Nephron progenitor cell (in vitro differentiated cells): ENCODE results near the gene EIF4E2.

ENCODE experiments used
- DNase-seq: peaks from one replicate; pipeline ENCODE4 v3.0.0; 2021
- H3K27ac Mint-ChIP-seq: 2 replicates; pipeline ENCODE4 v1.8.0; 2021; ENCODE audit warnings: mild to moderate bottlenecking, moderate library complexity, mixed read lengths
- H3K27me3 Mint-ChIP-seq: 2 replicates; pipeline ENCODE4 v1.8.0; 2021; ENCODE audit warnings: mild to moderate bottlenecking, low read depth, mixed read lengths; ENCODE audit not compliant: poor library complexity
- H3K36me3 Mint-ChIP-seq: 2 replicates; pipeline ENCODE4 v1.8.0; 2021; ENCODE audit warnings: low read depth, mixed read lengths
- H3K4me1 Mint-ChIP-seq: 2 replicates; pipeline ENCODE4 v1.8.0; 2021; ENCODE audit warnings: mixed read lengths
- H3K4me3 Mint-ChIP-seq: 2 replicates; pipeline ENCODE4 v1.8.0; 2021; ENCODE audit warnings: mild to moderate bottlenecking, moderate library complexity, mixed read lengths
- H3K9me3 Mint-ChIP-seq: 2 replicates; pipeline ENCODE4 v1.8.0; 2021; ENCODE audit warnings: mild to moderate bottlenecking, moderate library complexity, mixed read lengths
- TF ChIP-seq, protein P1 (sequence below): fragments of 200-600 bp; sonication (generic); IDR thresholded peaks from 2 replicates; pipeline ENCODE4 v1.5.0; 2021; ENCODE audit warnings: antibody characterized with exemption

Gene EIF4E2

DNA sequence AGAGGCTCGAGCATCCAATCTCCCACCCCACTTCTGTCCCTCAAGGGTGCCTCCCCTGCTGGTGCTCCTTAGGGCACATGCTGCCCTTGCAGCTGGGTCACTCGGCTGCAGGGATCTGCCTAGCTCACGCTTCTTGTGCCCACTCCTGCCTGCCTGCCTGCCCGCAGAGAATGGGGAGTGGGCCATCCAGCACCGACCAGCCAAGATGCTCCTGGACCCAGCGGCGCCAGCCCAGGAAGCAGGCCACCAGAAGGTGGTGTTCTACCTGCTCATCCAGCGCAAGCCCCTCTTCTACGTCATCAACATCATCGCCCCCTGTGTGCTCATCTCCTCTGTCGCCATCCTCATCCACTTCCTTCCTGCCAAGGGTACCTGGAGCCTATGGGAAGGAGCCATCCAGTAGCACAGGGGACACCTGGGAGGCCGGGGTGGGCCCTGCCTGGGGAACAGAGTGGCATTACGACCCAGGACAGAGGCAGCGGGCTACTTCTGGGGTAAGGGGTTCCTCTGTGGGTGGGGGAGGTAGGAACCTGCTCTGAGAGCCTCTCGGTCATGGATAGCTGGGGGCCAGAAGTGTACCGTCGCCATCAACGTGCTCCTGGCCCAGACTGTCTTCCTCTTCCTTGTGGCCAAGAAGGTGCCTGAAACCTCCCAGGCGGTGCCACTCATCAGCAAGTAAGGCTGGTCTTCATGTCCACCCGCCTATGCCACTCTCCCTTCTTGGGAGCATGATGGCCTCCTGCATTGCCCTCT is 7.6 kb upstream of the EIF4E2 start:
- TF ChIP-seq, protein P1, sequence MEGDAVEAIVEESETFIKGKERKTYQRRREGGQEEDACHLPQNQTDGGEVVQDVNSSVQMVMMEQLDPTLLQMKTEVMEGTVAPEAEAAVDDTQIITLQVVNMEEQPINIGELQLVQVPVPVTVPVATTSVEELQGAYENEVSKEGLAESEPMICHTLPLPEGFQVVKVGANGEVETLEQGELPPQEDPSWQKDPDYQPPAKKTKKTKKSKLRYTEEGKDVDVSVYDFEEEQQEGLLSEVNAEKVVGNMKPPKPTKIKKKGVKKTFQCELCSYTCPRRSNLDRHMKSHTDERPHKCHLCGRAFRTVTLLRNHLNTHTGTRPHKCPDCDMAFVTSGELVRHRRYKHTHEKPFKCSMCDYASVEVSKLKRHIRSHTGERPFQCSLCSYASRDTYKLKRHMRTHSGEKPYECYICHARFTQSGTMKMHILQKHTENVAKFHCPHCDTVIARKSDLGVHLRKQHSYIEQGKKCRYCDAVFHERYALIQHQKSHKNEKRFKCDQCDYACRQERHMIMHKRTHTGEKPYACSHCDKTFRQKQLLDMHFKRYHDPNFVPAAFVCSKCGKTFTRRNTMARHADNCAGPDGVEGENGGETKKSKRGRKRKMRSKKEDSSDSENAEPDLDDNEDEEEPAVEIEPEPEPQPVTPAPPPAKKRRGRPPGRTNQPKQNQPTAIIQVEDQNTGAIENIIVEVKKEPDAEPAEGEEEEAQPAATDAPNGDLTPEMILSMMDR = no peak
- Mint-ChIP-seq H3K27me3 (no peaks in the 10 kb centered on the region), H3K36me3 (peaks cover 40% of the 10 kb centered on the region), H3K9me3 (peaks cover 16% of the 10 kb centered on the region), H3K27ac (no peak overlapping the region), H3K4me3 (no peak overlapping the region), H3K4me1 (peaks cover 47% of the 10 kb centered on the region)
- DNase-seq = no peak

DNA sequence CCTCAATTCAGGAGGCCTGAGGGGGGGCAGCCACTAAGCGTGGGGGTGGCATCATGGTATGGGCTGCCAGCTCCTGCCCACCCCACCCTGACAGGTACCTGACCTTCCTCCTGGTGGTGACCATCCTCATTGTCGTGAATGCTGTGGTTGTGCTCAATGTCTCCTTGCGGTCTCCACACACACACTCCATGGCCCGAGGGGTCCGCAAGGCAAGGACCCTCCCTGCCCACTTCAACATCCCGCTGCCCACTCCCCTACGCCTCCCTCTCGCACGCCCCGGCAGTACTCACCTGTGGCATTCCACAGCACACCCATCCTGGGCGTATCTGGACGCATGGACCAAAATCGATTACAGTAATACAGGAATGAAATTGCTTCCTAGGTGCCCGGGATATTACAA is 7.0 kb upstream of the EIF4E2 start:
- Mint-ChIP-seq H3K27me3 (no peaks in the 10 kb centered on the region), H3K27ac (no peak overlapping the region), H3K9me3 (peaks cover 22% of the 10 kb centered on the region), H3K36me3 (peaks cover 46% of the 10 kb centered on the region), H3K4me3 (no peak overlapping the region), H3K4me1 (peaks cover 41% of the 10 kb centered on the region)
- TF ChIP-seq, protein P1 = no peak
- DNase-seq = no peak

DNA sequence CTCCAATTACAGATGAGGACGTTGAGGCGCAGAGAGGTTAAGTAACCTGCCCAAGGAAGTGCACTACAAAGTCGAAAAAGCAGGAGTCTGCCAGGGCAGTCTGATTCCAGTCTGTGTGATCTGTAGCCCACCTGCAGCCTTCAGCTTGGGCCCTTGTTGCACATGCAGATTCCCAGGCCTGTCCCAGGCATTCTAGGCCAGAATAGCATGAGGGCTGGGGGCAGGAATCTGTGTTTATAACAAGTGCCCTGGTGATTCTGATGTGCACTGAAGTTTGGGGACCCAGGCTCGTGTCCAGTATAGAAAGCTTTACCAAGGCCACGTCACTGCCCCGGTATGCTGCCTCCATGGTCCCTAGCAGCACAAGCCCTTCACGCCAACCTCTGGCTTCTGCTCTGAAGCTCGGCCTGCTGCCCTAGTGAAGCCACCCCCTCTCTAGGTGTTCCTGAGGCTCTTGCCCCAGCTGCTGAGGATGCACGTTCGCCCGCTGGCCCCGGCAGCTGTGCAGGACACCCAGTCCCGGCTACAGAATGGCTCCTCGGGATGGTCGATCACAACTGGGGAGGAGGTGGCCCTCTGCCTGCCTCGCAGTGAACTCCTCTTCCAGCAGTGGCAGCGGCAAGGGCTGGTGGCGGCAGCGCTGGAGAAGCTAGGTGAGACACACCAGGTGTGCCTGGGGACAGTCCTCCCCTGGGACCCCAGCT is 6.4 kb upstream of the EIF4E2 start:
- H3K27ac Mint-ChIP-seq = peak overlapping the region; percentile 64
- peaks cover 35% of the 10 kb centered on the region for H3K4me1 Mint-ChIP-seq
- no peak overlapping the region for H3K4me3 Mint-ChIP-seq
- TF ChIP-seq, protein P1 = no peak
- H3K9me3 Mint-ChIP-seq = peaks cover 27% of the 10 kb centered on the region
- H3K36me3 Mint-ChIP-seq = peaks cover 52% of the 10 kb centered on the region
- DNase-seq = no peak
- no peaks in the 10 kb centered on the region for H3K27me3 Mint-ChIP-seq

DNA sequence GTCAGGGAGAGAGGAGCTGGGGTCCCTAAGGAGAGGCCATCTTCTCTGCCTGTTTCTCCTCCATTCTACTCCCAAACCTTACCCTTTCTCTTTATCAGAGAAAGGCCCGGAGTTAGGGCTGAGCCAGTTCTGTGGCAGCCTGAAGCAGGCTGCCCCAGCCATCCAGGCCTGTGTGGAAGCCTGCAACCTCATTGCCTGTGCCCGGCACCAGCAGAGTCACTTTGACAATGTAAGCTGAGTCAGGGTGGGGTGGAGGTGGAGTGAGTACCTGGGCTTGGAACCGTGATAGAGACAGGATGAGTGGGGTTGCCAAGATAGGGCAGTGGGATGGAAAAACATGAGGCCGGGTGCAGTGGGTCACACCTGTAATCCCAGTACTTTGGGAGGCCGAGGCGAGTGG is 5.8 kb upstream of the EIF4E2 start:
- Mint-ChIP-seq H3K36me3 (peaks cover 58% of the 10 kb centered on the region), H3K4me1 (peaks cover 33% of the 10 kb centered on the region), H3K27me3 (no peaks in the 10 kb centered on the region), H3K27ac (peak overlapping the region; percentile 80), H3K9me3 (peaks cover 33% of the 10 kb centered on the region), H3K4me3 (no peak overlapping the region)
- TF ChIP-seq, protein P1 = no peak
- no peak for DNase-seq

DNA sequence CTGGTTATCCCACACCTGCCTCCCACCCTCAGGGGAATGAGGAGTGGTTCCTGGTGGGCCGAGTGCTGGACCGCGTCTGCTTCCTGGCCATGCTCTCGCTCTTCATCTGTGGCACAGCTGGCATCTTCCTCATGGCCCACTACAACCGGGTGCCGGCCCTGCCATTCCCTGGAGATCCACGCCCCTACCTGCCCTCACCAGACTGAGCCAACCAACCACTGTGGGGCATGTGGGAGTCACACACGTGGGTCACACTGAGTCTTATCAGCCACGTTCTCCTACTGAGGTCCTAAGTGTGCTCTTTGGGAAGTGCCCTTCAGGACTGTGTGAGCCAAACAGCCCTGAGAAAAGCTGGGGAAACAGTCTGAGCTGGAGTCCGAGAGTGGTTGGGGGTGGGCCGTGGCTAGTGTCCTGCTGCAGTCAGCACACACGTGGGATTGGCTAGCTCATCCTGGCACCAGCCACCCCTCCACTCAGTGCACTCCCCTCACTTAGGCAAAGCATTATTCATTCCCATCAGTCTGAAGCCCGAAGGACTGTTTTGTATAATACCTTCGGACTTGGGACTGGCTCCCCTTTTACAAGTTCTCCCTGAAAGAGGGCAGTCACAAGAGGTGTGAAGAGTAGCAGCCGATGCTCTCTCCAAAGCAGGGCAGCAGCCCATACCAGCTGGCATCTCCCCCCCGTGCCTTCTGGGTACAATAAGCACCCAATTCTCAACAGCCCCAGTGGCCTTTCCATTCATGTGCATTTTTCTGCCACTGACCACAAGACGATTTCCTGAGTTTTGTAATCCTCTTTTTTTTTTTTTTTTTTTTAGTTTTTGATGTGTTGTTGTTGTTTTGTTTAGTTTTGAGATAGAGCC is 4.7 kb upstream of the EIF4E2 start:
- H3K36me3 Mint-ChIP-seq = peaks cover 61% of the 10 kb centered on the region
- peaks cover 28% of the 10 kb centered on the region for H3K4me1 Mint-ChIP-seq
- TF ChIP-seq, protein P1 = no peak
- no peak overlapping the region for H3K27ac Mint-ChIP-seq
- H3K9me3 Mint-ChIP-seq = peaks cover 39% of the 10 kb centered on the region
- H3K4me3 Mint-ChIP-seq = no peak overlapping the region
- no peaks in the 10 kb centered on the region for H3K27me3 Mint-ChIP-seq
- no peak for DNase-seq
